Activated CD8-positive, alpha-beta memory T cell treated with anti-CD3 and anti-CD28 coated beads for 24 hours (primary cell): Measurements from ENCODE around the gene CHRNB2.

ENCODE experiments used
- DNase-seq: peaks from one replicate; pipeline ENCODE4 v3.0.0-alpha.2; 2020

CHRNB2 gene

GRCh38 chr1:154611150-154611862 is 43.7 kb downstream of the CHRNB2 start:
- DNase-seq, result no peak

- DNase-seq, result no peak
These were observed 46.7 kb downstream of the CHRNB2 start for GRCh38 chr1:154614247-154614646.

GRCh38 chr1:154614901-154615300 is 47.3 kb downstream of the CHRNB2 start:
- DNase-seq, result no peak

GRCh38 chr1:154615411-154615810 is 47.8 kb downstream of the CHRNB2 start:
- no peak for DNase-seq

- no peak for DNase-seq
These were observed 49.2 kb downstream of the CHRNB2 start for GRCh38 chr1:154616659-154617345.

- DNase-seq, result no peak
These were observed 51.8 kb downstream of the CHRNB2 start for GRCh38 chr1:154619181-154619948.

GRCh38 chr1:154620751-154621150 is 53.2 kb downstream of the CHRNB2 start:
- DNase-seq, result no peak

- no peak for DNase-seq
These were observed 54.3 kb downstream of the CHRNB2 start for GRCh38 chr1:154621875-154622274.

GRCh38 chr1:154622503-154623039 is 55.0 kb downstream of the CHRNB2 start:
- DNase-seq, result no peak

GRCh38 chr1:154623358-154623757 is 55.8 kb downstream of the CHRNB2 start:
- DNase-seq, result no peak

- no peak for DNase-seq
These were observed 57.4 kb downstream of the CHRNB2 start for GRCh38 chr1:154624746-154625643.

- DNase-seq, result no peak
These were observed 59.1 kb downstream of the CHRNB2 start for GRCh38 chr1:154626456-154627256.

- DNase-seq, result peak; percentile 99
These were observed 59.9 kb downstream of the CHRNB2 start for GRCh38 chr1:154627257-154628120.

GRCh38 chr1:154628121-154628405 is 60.5 kb downstream of the CHRNB2 start:
- DNase-seq, result no peak

- DNase-seq, result no peak
These were observed 61.6 kb downstream of the CHRNB2 start for GRCh38 chr1:154629061-154629674.
